K562 (cell line): Measurements from ENCODE around the gene ERI2. TPM values are rescaled to one million over a fixed set of nuclear protein-coding genes. Genes with fewer than 3 reads are reported as not detected.

Experiments
- ADNP ChIP-seq: fragments of 200-800 bp; sonication (Bioruptor generic); IDR thresholded peaks from 2 replicates; pipeline ENCODE4 v1.6.1; 2016; ENCODE audit warnings: missing genetic modification characterization, missing compliant biosample characterization
- ARID2 ChIP-seq: fragments of 450-650 bp; IDR thresholded peaks from 2 replicates; pipeline ENCODE4 v1.6.1; 2017; ENCODE audit warnings: antibody characterized with exemption, mild to moderate bottlenecking
- CBX3 ChIP-seq, 2 experiments: IDR thresholded peaks; 1 replicate in 1 of 2; 2 replicates in 1 of 2; pipeline ENCODE4 v1.6.1; 2012; ENCODE audit warnings: inconsistent platforms in 2 of 2, low read length in 2 of 2, borderline replicate concordance in 1 of 2, control low read depth in 1 of 2
- CEBPG ChIP-seq, 3 experiments: fragments of 200-800 bp in 1 of 3; sonication (Bioruptor generic) in 1 of 3; sonication (generic) in 1 of 3; formaldehyde crosslinking in 1 of 3; IDR thresholded peaks in 2 of 3; conservative IDR thresholded peaks in 1 of 3; 2 replicates each; pipeline versions ENCODE4 v1.6.1 to v1.8.0; 2016 to 2022; ENCODE audit warnings: missing compliant biosample characterization in 2 of 3, missing genetic modification characterization in 2 of 3, mild to moderate bottlenecking in 1 of 3, missing genetic modification reagents in 1 of 3
- HMGN3 ChIP-seq: IDR thresholded peaks from 2 replicates; pipeline ENCODE4 v1.6.1; 2011; ENCODE audit warnings: borderline replicate concordance, low read depth, mild to moderate bottlenecking, mixed read lengths, low read length; ENCODE audit not compliant: insufficient read length; ENCODE audit errors: extremely low read depth
- NCOA2 ChIP-seq, 2 experiments: fragments of 450-650 bp; IDR thresholded peaks; 2 replicates each; pipeline ENCODE4 v1.6.1; 2018; ENCODE audit warnings: mild to moderate bottlenecking in 2 of 2, moderate library complexity in 1 of 2; ENCODE audit not compliant: partially characterized antibody in 2 of 2
- POLR2H ChIP-seq: IDR thresholded peaks from 2 replicates; pipeline ENCODE4 v1.6.1; 2016; ENCODE audit warnings: missing genetic modification characterization, low read depth, mild to moderate bottlenecking, control low read depth, missing compliant biosample characterization, moderate library complexity
- RCOR1 ChIP-seq, 2 experiments: IDR thresholded peaks; 2 replicates each; pipeline ENCODE4 v1.6.1; 2012; ENCODE audit warnings: low read depth in 2 of 2, low read length in 2 of 2, borderline replicate concordance in 1 of 2, improper control_type of control experiment in 1 of 2
- TAF7 ChIP-seq: fragments of 450-650 bp; IDR thresholded peaks from 2 replicates; pipeline ENCODE4 v1.6.1; 2016; ENCODE audit warnings: missing genetic modification characterization, missing compliant biosample characterization
- U2AF2 ChIP-seq: fragments of 200-400 bp; formaldehyde crosslinking; optimal IDR thresholded peaks from 2 replicates; pipeline ENCODE3; 2017; ENCODE audit warnings: low read depth, mild to moderate bottlenecking, low read length
- ZBTB17 ChIP-seq: fragments of 450-650 bp; formaldehyde crosslinking; IDR thresholded peaks from 2 replicates; pipeline ENCODE4 v1.4.0; 2020; ENCODE audit warnings: mild to moderate bottlenecking
- ZKSCAN1 ChIP-seq: fragments of 150-350 bp; IDR thresholded peaks from 2 replicates; pipeline ENCODE4 v1.6.1; 2016; ENCODE audit warnings: low read depth, low read length
- ZNF12 ChIP-seq: sonication (generic); formaldehyde crosslinking; IDR thresholded peaks from 2 replicates; pipeline ENCODE4 v1.4.0; 2020; ENCODE audit warnings: mild to moderate bottlenecking, missing genetic modification reagents
- ZNF431 ChIP-seq: sonication (generic); formaldehyde crosslinking; IDR thresholded peaks from 2 replicates; pipeline ENCODE4 v1.8.0; 2022; ENCODE audit warnings: mild to moderate bottlenecking, missing genetic modification reagents
- ZNF583 ChIP-seq: fragments of 250-450 bp; sonication (Bioruptor Pico); IDR thresholded peaks from 2 replicates; pipeline ENCODE4 v1.4.0; 2020
- ZNF764 ChIP-seq: fragments of 250-450 bp; sonication (Bioruptor Pico); IDR thresholded peaks from 2 replicates; pipeline ENCODE4 v1.4.0; 2020; ENCODE audit warnings: low read depth, mild to moderate bottlenecking, moderate library complexity
- polyA plus RNA-seq, 8 experiments: library from polyadenylated mRNA; depleted of rRNA in 4 of 8; stranded (reverse) in 5 of 8; unstranded in 3 of 8; fragments of >200 nt; fragmentation: Nextera tagmentation in 2 of 8; fragmentation: Illumina TruSeq in 1 of 8; extraction: Ambion mirVana in 2 of 8; extraction: Trizol in 1 of 8; gene quantifications; 2 replicates each; pipeline versions ENCODE4 v1.2.1 to v1.2.3, GENCODE V29; 2011 to 2014; ENCODE audit warnings: inconsistent platforms in 1 of 8, missing spikeins in 1 of 8
- total RNA-seq, 7 experiments: library from RNA; depleted of rRNA in 6 of 7; stranded (reverse); fragments of >200 nt in 6 of 7; fragmentation: Illumina TruSeq in 2 of 7; extraction: Trizol in 2 of 7; gene quantifications; 2 replicates each; pipeline versions ENCODE4 v1.2.1 to v1.2.3, GENCODE V29; 2011 to 2021; ENCODE audit warnings: low replicate concordance in 1 of 7
- TF ChIP-seq, protein P1 (sequence below), 2 experiments: fragments of 150-350 bp in 1 of 2; IDR thresholded peaks; 2 replicates each; pipeline ENCODE4 v1.6.1; 2012 to 2016; ENCODE audit warnings: low read depth in 2 of 2, low read length in 2 of 2, mild to moderate bottlenecking in 1 of 2, moderate library complexity in 1 of 2
- TF ChIP-seq, protein P2 (sequence below): fragments of 150-350 bp; conservative IDR thresholded peaks from 2 replicates; pipeline ENCODE4 v1.6.1; 2014; ENCODE audit warnings: low read length
- TF ChIP-seq, protein P3 (sequence below): fragments of 250-450 bp; sonication (Bioruptor Pico); IDR thresholded peaks from 2 replicates; pipeline ENCODE4 v1.5.0; 2020; ENCODE audit warnings: mild to moderate bottlenecking

Gene ERI2
- total and polyA plus RNA-seq, 9 of the 15 experiments (the other 6 are each of a cell fraction or from before 2014, with no cell fraction given) = 23.3 to 57.0 (median 48.1) TPM

DNA sequence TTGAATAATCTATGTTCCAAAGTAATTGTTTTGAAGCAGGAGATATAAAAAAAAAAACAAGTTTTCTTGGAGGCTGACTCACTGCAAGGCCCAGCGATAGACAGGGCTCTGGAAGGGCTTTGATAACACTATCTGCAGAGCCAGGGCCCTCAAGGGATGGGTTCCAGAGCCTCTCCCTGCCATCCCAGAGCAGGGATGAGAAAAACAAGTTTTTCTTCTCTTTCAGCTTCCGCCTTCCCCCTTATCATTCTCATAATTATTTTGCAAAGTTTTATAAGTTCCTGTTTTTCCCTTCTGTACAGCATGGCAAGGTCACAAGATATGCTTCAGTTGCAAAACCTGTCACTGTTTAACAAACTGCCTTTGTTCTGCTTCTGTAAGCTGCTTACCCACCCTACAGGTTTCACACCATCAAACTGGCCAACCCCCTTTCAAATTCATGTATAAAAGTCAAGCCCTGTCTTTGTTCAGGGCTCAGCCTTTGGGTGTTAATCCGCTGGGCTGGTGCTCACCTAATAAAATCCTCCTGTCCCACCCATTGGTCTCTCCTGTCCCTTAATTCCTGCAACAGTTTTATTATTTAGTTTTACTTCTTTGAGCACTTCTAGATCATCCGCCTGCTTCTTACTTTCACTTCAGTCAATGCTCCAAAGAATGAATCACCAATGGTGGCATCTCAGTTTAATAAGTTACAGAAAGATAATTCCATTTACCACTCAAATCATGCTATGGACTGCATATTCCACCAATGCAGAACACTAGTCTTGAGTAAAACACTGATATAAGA is 59.0 kb downstream of the ERI2 start (continued):
- no peak for TF ChIP-seq ZNF12
- TF ChIP-seq ZKSCAN1 = no peak
- peak; percentile 59 to 99 for TF ChIP-seq CBX3 (IDR thresholded peaks at IDR 0.05; ENCODE audit: borderline replicate concordance in 1 of 2, low read length in 2 of 2)
- TF ChIP-seq CEBPG (CRISPR knock-in tag; IDR thresholded peaks at IDR 0.05) = no peak
- TF ChIP-seq CEBPG (tag; conservative IDR thresholded peaks at IDR 0.05 in 1 of 2, IDR thresholded peaks at IDR 0.05 in 1 of 2) = peak in 1 of 2 experiments; percentile 34; a peak in 1 of 4 replicates
- peak; percentile 52; the same call in 1 of the 2 replicates for TF ChIP-seq POLR2H
- TF ChIP-seq TAF7 (tag) = no peak
- no peak; the same call in 1 of the 2 replicates for TF ChIP-seq ZBTB17 (CRISPR knock-in tag)
- TF ChIP-seq, protein P1, sequence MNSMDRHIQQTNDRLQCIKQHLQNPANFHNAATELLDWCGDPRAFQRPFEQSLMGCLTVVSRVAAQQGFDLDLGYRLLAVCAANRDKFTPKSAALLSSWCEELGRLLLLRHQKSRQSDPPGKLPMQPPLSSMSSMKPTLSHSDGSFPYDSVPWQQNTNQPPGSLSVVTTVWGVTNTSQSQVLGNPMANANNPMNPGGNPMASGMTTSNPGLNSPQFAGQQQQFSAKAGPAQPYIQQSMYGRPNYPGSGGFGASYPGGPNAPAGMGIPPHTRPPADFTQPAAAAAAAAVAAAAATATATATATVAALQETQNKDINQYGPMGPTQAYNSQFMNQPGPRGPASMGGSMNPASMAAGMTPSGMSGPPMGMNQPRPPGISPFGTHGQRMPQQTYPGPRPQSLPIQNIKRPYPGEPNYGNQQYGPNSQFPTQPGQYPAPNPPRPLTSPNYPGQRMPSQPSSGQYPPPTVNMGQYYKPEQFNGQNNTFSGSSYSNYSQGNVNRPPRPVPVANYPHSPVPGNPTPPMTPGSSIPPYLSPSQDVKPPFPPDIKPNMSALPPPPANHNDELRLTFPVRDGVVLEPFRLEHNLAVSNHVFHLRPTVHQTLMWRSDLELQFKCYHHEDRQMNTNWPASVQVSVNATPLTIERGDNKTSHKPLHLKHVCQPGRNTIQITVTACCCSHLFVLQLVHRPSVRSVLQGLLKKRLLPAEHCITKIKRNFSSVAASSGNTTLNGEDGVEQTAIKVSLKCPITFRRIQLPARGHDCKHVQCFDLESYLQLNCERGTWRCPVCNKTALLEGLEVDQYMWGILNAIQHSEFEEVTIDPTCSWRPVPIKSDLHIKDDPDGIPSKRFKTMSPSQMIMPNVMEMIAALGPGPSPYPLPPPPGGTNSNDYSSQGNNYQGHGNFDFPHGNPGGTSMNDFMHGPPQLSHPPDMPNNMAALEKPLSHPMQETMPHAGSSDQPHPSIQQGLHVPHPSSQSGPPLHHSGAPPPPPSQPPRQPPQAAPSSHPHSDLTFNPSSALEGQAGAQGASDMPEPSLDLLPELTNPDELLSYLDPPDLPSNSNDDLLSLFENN (IDR thresholded peaks at IDR 0.05; ENCODE audit: low read depth in 2 of 2, low read length in 2 of 2) = peak in 1 of 2 experiments; percentile 96; a peak in 2 of 4 replicates
- TF ChIP-seq ZNF583 = peak; percentile 72
- no peak for TF ChIP-seq ZNF764 (CRISPR knock-in tag)
- TF ChIP-seq, protein P2, sequence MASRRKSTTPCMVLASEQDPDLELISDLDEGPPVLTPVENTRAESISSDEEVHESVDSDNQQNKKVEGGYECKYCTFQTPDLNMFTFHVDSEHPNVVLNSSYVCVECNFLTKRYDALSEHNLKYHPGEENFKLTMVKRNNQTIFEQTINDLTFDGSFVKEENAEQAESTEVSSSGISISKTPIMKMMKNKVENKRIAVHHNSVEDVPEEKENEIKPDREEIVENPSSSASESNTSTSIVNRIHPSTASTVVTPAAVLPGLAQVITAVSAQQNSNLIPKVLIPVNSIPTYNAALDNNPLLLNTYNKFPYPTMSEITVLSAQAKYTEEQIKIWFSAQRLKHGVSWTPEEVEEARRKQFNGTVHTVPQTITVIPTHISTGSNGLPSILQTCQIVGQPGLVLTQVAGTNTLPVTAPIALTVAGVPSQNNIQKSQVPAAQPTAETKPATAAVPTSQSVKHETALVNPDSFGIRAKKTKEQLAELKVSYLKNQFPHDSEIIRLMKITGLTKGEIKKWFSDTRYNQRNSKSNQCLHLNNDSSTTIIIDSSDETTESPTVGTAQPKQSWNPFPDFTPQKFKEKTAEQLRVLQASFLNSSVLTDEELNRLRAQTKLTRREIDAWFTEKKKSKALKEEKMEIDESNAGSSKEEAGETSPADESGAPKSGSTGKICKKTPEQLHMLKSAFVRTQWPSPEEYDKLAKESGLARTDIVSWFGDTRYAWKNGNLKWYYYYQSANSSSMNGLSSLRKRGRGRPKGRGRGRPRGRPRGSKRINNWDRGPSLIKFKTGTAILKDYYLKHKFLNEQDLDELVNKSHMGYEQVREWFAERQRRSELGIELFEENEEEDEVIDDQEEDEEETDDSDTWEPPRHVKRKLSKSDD = no peak
- no peak for TF ChIP-seq U2AF2
- no peak for TF ChIP-seq ARID2
- TF ChIP-seq, protein P3, sequence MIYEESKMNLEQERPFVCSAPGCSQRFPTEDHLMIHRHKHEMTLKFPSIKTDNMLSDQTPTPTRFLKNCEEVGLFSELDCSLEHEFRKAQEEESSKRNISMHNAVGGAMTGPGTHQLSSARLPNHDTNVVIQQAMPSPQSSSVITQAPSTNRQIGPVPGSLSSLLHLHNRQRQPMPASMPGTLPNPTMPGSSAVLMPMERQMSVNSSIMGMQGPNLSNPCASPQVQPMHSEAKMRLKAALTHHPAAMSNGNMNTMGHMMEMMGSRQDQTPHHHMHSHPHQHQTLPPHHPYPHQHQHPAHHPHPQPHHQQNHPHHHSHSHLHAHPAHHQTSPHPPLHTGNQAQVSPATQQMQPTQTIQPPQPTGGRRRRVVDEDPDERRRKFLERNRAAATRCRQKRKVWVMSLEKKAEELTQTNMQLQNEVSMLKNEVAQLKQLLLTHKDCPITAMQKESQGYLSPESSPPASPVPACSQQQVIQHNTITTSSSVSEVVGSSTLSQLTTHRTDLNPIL = no peak; the same call in 1 of the 2 replicates
- TF ChIP-seq RCOR1 (IDR thresholded peaks at IDR 0.05; ENCODE audit: borderline replicate concordance in 1 of 2, low read depth in 2 of 2, low read length in 2 of 2) = peak in 1 of 2 experiments; percentile 75; a peak in 2 of 4 replicates
- TF ChIP-seq HMGN3 = peak; percentile 98
- TF ChIP-seq NCOA2 (IDR thresholded peaks at IDR 0.05; ENCODE audit: partially characterized antibody in 2 of 2) = no peak
- TF ChIP-seq ADNP (tag) = peak; percentile 78
- no peak for TF ChIP-seq ZNF431
